Measurements from ENCODE around the gene FBXO48.
"Not testable (repeated sequence)": the region's sequence is repeated elsewhere in the genome, so short reads cannot be mapped to it uniquely, and the experiment has no call there.

The FBXO48 gene

DNA sequence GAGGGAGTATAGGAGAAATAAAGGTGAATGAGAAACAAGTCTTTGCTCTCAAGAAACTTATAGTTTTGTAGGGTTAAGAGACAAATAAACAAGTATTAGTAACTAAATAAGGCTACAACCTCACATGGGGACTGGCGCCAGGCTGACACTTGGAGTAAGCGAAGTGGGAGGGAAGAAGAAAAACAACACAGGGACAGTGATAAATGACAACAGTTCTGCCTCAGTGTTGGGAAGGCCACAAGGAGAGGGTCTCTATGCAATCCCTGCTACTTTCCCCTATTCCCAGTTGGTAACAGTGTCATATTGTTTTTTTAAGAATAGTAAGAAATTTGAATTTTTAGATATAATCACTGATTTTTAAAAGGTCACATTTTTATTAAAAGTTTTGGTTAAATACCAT is 4.3 kb upstream of the FBXO48 start:
- no peak for DNase-seq

DNA sequence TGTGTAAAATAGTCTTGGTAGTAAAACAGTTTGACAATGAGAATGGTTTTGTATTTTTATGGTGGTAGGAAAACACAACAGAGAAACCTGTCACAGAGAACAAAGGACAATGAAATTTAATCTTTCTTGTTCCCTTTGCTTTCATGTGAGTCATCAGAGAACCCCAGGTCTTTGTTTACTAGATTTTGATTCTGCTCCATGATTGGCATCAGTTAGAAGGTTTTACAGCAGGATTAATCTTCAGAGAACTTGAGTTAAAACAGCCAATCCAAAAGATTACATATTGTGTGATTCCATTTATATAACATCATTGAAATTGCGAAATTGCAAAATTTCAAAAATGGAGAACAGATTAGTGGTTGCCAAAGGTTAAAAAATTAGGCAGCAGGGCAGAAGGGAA is 2.8 kb upstream of the FBXO48 start:
- no peak for DNase-seq

- DNase-seq = no peak
Observed at GRCh38 chr2:68468801-68469200, 1.7 kb upstream of the FBXO48 start.

GRCh38 chr2:68466778-68467076 is 367 bp downstream of the FBXO48 start:
- DNase-seq = no peak

- DNase-seq = peak; percentile 46
Observed at GRCh38 chr2:68466361-68466777, 725 bp downstream of the FBXO48 start.

DNA sequence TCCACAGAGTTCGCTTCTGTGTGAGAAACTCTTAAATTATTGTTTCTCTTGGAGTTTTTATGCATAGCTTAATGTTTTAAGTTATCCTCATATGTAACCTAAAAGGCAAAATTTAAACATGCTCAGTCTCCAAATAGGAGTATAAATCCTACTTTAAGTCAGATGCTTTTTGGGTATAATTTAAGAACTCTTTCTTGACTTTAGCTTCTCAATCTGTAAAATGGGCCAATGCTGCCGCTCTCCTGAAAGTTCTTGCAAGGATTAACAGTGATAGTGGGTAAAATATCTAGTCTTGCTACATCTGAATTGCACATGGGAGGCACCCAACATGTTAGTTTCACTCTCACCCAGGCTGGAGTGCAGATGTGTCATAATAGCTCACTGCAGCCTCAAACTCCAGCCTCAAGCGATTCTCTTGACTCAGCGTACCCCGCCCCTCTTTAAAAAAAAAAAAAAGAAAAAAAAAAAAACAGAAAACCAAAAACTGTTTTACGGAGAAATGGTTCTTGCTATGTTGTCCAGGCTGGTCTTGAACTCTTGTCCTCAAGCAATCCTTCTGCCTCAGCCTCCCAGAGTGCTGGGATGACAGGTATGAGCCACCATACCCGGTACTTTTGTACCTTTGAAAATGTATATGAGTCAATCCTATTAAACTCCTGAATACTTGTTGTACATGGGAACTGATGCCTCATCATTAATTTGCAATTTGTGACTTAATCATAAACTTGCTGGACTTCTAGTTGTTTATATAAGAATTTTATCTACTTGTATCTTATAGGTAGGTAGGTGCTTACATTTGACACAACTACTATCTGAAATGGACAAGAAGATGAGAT is 1.8 kb downstream of the FBXO48 start:
- peak; percentile 27 for DNase-seq

- no peak for DNase-seq
Observed at GRCh38 chr2:68464651-68465050, 2.4 kb downstream of the FBXO48 start.

DNA sequence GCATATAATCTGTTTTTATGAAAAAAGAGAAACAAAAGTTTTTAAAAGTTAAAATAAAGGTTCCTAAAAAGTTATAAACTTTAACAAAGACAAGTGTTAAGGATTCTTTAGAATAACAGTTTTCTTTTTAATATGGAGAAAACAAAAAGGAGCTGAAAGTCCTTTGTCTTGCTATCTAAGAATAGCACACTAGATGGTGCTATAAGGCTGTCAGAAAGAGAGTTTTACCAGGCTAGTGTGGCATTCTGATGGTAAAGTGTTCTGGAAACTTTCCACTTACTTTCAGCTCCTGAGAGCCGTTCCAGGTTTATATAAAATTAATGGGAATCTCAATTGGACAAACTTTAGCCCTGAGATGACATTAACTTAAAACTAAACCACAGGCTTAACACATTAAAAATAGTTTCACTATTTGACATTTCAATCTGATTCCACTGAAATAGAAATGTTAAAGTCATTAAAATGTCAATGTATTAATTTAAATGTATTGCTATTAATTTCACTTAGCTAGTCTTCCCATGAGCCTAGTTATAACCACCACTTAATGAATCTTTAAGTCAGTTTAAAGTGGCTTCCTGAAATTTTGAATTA is 3.7 kb downstream of the FBXO48 start:
- peak; percentile 56 for DNase-seq

GRCh38 chr2:68458981-68459380 is 8.1 kb downstream of the FBXO48 start:
- peak; percentile 77 for DNase-seq

- DNase-seq = no peak
Observed at GRCh38 chr2:68456198-68456597, 10.9 kb downstream of the FBXO48 start.

GRCh38 chr2:68454719-68455118 is 12.4 kb downstream of the FBXO48 start:
- DNase-seq = no peak

DNA sequence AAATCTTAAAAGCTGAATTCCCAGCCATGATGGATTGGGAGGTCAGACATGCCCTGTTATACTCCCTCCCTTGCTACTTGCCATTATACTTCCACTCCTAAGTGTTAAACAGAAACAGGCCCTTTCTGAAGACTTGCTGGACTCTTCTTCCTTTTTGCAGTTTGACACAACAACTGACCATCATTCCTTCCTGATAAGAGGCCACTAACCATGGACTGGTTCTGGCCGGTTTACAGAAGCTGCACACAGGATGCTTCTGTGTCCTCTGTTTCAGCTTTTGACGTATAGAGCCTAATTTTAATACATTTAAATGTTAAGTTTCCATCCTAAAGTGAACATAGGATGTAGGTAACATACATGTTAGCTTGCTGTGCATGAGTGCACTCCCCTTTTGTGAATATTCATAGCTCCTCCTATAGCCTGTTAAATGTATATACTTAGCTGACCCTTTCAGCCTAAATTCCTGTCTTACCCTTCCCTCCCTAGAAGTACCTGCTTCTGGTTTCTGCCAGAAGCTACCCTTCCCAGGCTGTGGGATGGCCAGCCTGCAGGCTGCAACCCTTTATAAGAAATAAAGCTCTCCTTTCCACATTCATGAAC is 13.2 kb downstream of the FBXO48 start:
- DNase-seq = no peak

DNA sequence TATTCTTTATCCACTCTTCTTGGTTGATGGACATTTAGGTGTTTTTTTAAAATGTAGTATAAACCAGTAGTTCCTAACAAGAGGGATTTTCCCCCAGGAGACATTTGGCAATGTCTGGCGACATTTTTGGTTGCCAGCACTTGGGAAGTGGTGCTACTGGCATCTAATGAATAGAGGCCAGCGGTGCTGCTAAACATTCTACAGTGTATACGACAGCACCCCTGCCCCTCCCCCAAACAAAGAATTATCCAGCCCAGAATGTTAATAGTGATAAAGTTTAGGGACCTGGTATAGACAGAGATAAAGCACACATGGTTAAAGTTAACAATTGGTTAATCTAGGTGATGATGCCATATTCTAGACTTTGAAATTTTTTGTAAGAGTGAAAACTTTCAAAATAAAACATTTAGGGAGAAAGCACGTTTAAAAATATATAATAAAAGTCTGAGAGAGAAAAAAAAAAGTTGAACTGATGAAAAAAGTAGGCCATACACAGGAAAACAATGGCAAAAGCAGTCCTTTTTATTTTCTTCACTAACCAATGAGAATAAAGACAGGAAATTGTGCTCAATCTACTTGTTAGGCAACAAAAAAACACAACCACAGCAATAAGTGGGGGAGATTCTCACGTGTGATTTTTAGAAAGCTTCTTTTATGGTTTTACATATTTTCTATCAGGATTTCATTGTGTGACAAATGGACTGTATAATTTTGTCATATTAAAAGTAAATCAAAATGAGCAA is 14.8 kb downstream of the FBXO48 start:
- no peak for DNase-seq

DNA sequence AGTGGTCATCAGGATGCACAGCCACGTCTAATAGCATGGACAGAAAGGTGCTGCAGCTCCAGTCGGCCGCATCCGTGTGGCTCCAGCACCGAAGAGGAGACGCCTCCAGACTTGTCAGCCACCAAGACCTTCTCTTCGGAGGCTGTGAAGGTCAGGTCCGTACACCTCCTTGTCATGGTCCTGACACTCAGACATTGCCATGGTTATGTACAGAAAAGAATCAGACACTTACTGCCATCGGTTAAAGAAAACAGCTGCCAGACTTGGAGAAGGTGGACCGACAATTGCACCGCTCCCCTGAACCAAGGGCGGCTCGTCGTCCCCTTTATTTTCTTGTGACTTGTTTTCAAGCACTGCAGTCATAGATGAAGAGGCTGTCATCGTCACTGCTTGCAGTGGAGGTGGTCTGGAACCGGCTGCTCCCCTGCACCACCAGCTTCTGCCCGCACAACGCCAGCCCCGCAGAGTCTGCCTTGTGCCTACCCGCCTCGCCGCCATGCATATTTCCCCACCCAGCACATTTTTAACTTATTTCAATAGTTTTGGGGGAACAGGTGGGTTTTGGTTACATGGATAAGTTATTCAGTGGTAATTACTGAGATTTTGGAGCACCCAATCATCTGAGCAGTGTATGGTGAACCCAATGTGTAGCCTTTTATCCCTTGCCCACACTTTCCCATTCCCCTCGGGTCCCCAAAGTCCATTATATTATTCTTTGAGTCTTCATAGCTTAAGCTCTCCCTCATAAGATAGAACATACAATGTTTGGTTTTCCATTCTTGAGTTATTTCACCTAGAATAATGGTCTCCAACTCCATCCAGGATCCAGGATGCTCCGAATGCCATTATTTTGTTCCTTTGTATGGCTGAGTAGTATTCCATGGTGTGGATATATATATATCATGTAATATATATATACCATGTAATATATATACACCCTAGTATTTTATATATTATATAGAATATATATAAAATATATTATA is 18.1 kb downstream of the FBXO48 start:
- DNase-seq = no peak

GRCh38 chr2:68447118-68447517 is 20.0 kb downstream of the FBXO48 start:
- DNase-seq = no peak

- DNase-seq = not testable (repeated sequence)
Observed at GRCh38 chr2:68446425-68446824, 20.7 kb downstream of the FBXO48 start.

- no peak for DNase-seq
Observed at GRCh38 chr2:68441994-68442322, 25.1 kb downstream of the FBXO48 start.

DNA sequence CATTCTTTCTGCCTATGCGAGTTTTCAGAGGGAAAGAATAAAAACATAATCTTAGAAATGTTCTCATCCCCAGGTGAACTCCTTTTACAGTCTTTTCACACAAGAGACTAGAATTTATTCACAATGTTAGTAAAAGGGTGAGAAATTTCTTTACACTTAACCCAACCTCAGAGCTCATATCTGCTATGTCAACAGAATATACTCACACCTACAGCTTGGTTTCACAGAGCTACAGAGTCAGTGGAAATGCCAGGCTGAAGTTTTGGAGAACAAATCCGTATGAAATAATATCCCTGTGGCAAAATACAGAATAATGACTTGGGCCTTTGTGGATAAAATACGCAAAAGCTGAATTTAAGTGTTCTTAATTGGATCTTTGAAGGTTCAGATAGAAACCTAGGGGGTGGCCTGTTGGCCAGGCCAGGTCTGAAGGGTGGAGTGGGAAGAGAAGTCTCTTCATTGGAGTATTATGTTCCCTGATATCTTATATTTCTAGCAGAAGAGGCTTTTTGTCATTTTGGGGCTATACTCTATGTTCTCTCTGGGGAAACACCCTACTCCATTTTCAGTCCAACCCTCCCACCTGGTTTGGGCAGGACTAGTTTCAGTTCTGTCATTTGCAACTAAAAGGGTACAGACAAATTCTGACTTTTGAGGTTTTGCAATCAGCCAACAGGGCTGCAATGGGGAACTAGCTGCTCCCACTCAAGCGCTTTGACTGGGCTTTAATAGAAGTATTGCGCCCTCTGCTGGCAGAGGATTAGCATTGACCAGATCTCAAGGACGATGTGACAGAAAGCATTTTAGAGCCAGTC is 25.7 kb downstream of the FBXO48 start:
- peak; percentile 83 for DNase-seq

DNA sequence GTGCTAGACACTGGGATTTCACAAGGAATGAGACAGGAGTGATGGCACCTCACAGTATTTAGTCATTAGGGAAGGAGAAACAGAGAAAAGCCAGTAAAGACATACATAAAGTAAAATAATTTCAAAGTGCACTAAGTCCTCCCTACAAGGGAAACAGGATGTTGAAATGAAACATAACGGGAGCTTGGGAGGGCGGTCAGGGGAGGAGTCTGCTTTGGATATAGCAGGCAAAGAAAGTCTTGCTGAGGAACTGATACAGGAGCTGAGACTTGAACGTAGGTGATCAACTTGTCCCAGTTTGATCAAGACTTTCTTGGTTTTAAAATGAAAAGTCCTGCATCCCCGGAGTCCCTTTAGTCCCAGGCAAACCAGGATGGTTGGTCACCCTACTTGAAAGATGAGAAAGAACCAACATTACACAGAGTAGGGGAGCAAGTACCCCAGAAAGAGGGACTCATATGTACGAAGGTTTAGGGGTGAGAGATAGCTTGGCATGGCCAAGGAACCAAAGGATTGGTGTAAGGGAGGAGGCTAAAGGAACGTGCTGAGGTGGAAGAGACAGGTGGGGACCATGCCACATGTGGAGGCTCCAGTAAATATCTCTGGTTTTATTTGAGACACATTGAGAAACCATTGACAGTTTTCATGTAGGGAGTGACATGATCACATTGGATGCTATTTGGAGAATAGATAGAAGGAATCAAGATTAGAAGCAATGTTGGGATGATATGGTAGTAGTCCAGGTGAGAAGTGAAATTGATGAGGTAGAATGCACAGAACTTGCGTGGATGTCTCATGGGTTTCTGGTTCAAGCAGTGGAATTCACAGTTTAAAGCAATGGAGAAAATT is 28.4 kb downstream of the FBXO48 start:
- DNase-seq = peak; percentile 13

GRCh38 chr2:68436270-68436669 is 30.8 kb downstream of the FBXO48 start:
- peak; percentile 62 for DNase-seq

All from fibroblast of skin of back (primary cell).